Epithelial cell of proximal tubule (primary cell): ENCODE results near the gene WAPL. TPM values are rescaled to one million over a fixed set of nuclear protein-coding genes. Genes with fewer than 3 reads are reported as not detected.
A peak's percentile ranks its signal among the peaks of the same experiment; 100 is the strongest.

ENCODE experiments used
- DNase-seq: peaks from one replicate; pipeline ENCODE4 v3.0.0-alpha.2; 2011; ENCODE audit warnings: low read depth
- H3K4me3 ChIP-seq: 2 replicates; pipeline ENCODE4 v1.5.1; 2011; ENCODE audit warnings: low read depth, mild to moderate bottlenecking, low read length
- CTCF ChIP-seq: conservative IDR thresholded peaks from 2 replicates; pipeline ENCODE4 v1.5.1; 2012; ENCODE audit warnings: low read depth, mild to moderate bottlenecking, low read length
- total RNA-seq: library from RNA; depleted of rRNA; stranded (reverse); fragments of >200 nt; gene quantifications from 2 replicates; pipeline ENCODE4 v1.2.3, GENCODE V29; 2015

Gene WAPL
- total RNA-seq, 1 donor from 2014 or later = 27.6 TPM

- TF ChIP-seq CTCF = no peak
- no peak for DNase-seq
- no peak overlapping the region for H3K4me3 ChIP-seq
These were observed 106.5 kb downstream of the WAPL start for GRCh38 chr10:86415116-86415515.

GRCh38 chr10:86413046-86413728 is 108.4 kb downstream of the WAPL start:
- TF ChIP-seq CTCF = no peak
- H3K4me3 ChIP-seq = no peak overlapping the region
- DNase-seq = no peak

- TF ChIP-seq CTCF = no peak
- no peak for DNase-seq
These were observed 109.6 kb downstream of the WAPL start for GRCh38 chr10:86411852-86412560.

GRCh38 chr10:86411281-86411841 is 110.2 kb downstream of the WAPL start:
- DNase-seq = no peak
- no peak for TF ChIP-seq CTCF
- no peak overlapping the region for H3K4me3 ChIP-seq

More at GRCh38 chr10:86411852-86412560, 109.6 kb downstream of the WAPL start:
- no peak overlapping the region for H3K4me3 ChIP-seq

- DNase-seq = peak; percentile 90
- H3K4me3 ChIP-seq = no peak overlapping the region
- TF ChIP-seq CTCF = no peak
These were observed 111.0 kb downstream of the WAPL start for GRCh38 chr10:86410542-86411124.

- no peak for TF ChIP-seq CTCF
- H3K4me3 ChIP-seq = no peak overlapping the region
- DNase-seq = no peak
These were observed 112.4 kb downstream of the WAPL start for GRCh38 chr10:86409183-86409582.
